Esophagus squamous epithelium (tissue), 5 donors: ENCODE data around the gene FRG2C. TPM values are rescaled to one million over a fixed set of nuclear protein-coding genes. Genes with fewer than 3 reads are reported as not detected.
A peak's percentile ranks its signal among the peaks of the same experiment; 100 is the strongest.
"Not testable (repeated sequence)": the region's sequence is repeated elsewhere in the genome, so short reads cannot be mapped to it uniquely, and the experiment has no call there.

ENCODE experiments used
- DNase-seq: peaks from one replicate; lab custom pipeline; 2025; lab: John Stamatoyannopoulos, UW
- H3K27ac ChIP-seq, 4 donors: fragments of 200-600 bp; sonication (generic); one replicate each; pipeline ENCODE4 v1.5.1; 2016 to 2019; ENCODE audit warnings: mild to moderate bottlenecking in 1 of 4
- H3K27me3 ChIP-seq, 4 donors: fragments of 200-600 bp; sonication (generic); 1 replicate in 3 of 4; 2 replicates in 1 of 4; pipeline versions ENCODE4 v1.5.1 to v1.6.0; 2017 to 2021; ENCODE audit warnings: antibody characterized with exemption in 1 of 4
- H3K36me3 ChIP-seq, 3 donors: fragments of 200-600 bp; sonication (generic); one replicate each; pipeline ENCODE4 v1.5.1; 2016 to 2019
- H3K4me1 ChIP-seq, 3 donors: fragments of 200-600 bp; sonication (generic); one replicate each; pipeline ENCODE4 v1.5.1; 2017 to 2019
- H3K4me3 ChIP-seq, 4 donors: fragments of 200-600 bp; sonication (generic); 1 replicate in 3 of 4; 2 replicates in 1 of 4; pipeline ENCODE4 v1.5.1; 2016 to 2019; ENCODE audit warnings: mild to moderate bottlenecking in 2 of 4, moderate library complexity in 1 of 4
- H3K9me3 ChIP-seq, 3 donors: fragments of 200-600 bp; sonication (generic); one replicate each; pipeline ENCODE4 v1.5.1; 2016 to 2019
- POLR2A ChIP-seq, 4 donors: fragments of 450-650 bp; IDR thresholded peaks; one replicate each; pipeline ENCODE4 v1.6.1; 2017; ENCODE audit warnings: antibody characterized with exemption in 4 of 4, mild to moderate bottlenecking in 4 of 4, moderate library complexity in 3 of 4
- WGBS, 2 donors: methylation state at CpG; one replicate each; pipeline ENCODE4 v1.1.5; 2018; 5-methylcytosine and 5-hydroxymethylcytosine counted together
- intact Hi-C: fragments of 100-400 bp; cut with DNase I; formaldehyde crosslinking; loops from one replicate; pipeline ENCODE4 v1.15.0; 2022
- total RNA-seq, 4 donors: library from RNA; depleted of rRNA; stranded (reverse); fragments of >200 nt; gene quantifications; one replicate each; pipeline ENCODE4 v1.1.0, GENCODE V29; 2016
- TF ChIP-seq, protein P1 (sequence below), 6 experiments: fragments of 450-650 bp in 4 of 6; fragments of 200-600 bp in 2 of 6; sonication (generic) in 2 of 6; IDR thresholded peaks; one replicate each; pipeline ENCODE4 v1.5.1; 2016 to 2019; ENCODE audit warnings: antibody characterized with exemption in 6 of 6, mild to moderate bottlenecking in 4 of 6, moderate library complexity in 4 of 6
- donor health status: DM: yes; HTN: yes; CAD: no.

FRG2C gene
- total RNA-seq, 4 donors from 2014 or later = not detected

DNA sequence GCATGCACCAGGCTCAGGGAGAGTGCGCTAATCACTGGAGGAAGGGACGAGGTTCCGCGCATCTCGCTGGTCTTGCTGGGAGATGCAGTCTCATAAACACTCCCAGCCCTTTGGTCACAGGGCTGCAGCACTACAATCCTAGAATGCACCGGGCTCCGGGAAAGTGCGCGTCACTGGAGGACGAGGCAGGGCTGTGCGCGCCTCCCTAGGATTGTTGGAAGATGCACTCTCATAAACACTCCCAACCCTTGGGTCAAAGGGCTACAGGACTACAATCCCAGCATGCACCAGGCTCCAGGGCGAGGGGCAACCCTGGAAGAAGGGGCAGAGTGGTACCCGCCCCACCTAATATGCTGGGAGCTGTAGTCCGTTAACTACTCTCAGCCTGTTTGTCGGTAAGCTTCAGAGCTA is 23.0 kb upstream of the FRG2C start:
- Histone ChIP-seq H3K4me3 (peak overlapping the region; percentile 36 to 63 (median 46)), H3K27ac (peak overlapping the region; percentile 47 to 68 (median 53))
- peak in 1 of 4 donors; percentile 10 for TF ChIP-seq POLR2A (IDR thresholded peaks at IDR 0.05)
- H3K9me3 ChIP-seq, H3K36me3 ChIP-seq, H3K27me3 ChIP-seq, H3K4me1 ChIP-seq, intact Hi-C loops, DNase-seq: not testable (repeated sequence)
- 17 to 24% methylated on average over 9 to 14 of the region's 16 CpGs for WGBS, 2 donors

DNA sequence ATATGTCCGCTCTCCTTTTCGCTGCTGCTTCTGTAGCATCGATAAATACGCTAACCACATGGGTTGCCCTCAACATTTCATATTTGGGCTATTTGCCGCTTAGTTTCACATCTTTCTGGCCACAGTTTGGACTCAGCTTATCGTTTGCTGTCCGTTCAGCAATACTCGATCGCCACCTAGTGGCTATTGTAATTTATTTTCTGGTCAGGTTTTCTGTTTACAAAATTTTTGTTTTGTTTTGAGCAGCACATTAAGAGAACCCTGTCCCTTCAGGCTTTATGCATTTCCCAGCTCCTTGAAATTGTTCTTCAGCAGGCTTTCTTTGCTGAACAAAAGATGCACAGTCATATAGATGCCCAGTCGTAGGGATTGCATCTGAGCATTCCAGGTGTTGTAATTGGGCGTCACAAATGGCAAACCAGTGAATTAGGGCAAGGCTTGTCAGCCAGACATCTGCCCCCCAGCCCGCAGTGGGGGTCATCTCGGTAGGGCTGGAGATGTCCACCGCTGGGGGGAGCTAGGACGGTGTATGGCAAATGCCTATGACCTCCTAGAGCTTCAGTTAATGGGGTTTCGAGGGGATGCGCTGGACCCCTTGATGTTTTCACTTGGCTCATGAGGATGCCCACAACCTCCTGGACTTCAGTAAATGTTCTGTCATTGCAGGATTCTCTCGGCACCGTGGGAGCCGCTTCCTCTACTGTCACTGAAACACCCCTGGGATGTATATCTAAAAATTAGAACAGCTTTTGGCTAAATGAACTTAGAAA is 20.9 kb upstream of the FRG2C start:
- H3K4me3 ChIP-seq = peak overlapping the region in 2 of 4 donors; percentile 11 to 28
- H3K9me3 ChIP-seq, H3K27me3 ChIP-seq, H3K27ac ChIP-seq, H3K4me1 ChIP-seq, DNase-seq, intact Hi-C loops, H3K36me3 ChIP-seq: not testable (repeated sequence)
- WGBS, 2 donors = 22 to 23% methylated on average over 18 to 20 of the region's 20 CpGs
- TF ChIP-seq, protein P1, sequence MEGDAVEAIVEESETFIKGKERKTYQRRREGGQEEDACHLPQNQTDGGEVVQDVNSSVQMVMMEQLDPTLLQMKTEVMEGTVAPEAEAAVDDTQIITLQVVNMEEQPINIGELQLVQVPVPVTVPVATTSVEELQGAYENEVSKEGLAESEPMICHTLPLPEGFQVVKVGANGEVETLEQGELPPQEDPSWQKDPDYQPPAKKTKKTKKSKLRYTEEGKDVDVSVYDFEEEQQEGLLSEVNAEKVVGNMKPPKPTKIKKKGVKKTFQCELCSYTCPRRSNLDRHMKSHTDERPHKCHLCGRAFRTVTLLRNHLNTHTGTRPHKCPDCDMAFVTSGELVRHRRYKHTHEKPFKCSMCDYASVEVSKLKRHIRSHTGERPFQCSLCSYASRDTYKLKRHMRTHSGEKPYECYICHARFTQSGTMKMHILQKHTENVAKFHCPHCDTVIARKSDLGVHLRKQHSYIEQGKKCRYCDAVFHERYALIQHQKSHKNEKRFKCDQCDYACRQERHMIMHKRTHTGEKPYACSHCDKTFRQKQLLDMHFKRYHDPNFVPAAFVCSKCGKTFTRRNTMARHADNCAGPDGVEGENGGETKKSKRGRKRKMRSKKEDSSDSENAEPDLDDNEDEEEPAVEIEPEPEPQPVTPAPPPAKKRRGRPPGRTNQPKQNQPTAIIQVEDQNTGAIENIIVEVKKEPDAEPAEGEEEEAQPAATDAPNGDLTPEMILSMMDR (IDR thresholded peaks at IDR 0.05) = peak in 5 of 6 experiments; percentile 24 to 66 (median 42)

- H3K27ac ChIP-seq, H3K27me3 ChIP-seq, intact Hi-C loops, H3K4me3 ChIP-seq, DNase-seq, H3K4me1 ChIP-seq, H3K36me3 ChIP-seq, H3K9me3 ChIP-seq: not testable (repeated sequence)
- WGBS, 2 donors = 51 to 52% methylated on average over 4 of the region's 4 CpGs
Measured at GRCh38 chr3:75645548-75645947, 18.6 kb upstream of the FRG2C start.

GRCh38 chr3:75650191-75650590 is 13.9 kb upstream of the FRG2C start:
- intact Hi-C loops = no loop called here
- no peak for DNase-seq
- Histone ChIP-seq H3K4me3 (no peak overlapping the region), H3K9me3 (peaks cover 0 to 4% (median 4%) of the 10 kb centered on the region in 3 donors), H3K36me3 (no peaks in the 10 kb centered on the region), H3K27me3 (peaks cover 0 to 6% (median 0%) of the 10 kb centered on the region in 4 donors), H3K27ac (no peak overlapping the region), H3K4me1 (no peaks in the 10 kb centered on the region)
- WGBS, 2 donors = 70% methylated on average over 9 of the region's 9 CpGs
- TF ChIP-seq, protein P1 (IDR thresholded peaks at IDR 0.05) = no peak
- no peak for TF ChIP-seq POLR2A (IDR thresholded peaks at IDR 0.05)

DNA sequence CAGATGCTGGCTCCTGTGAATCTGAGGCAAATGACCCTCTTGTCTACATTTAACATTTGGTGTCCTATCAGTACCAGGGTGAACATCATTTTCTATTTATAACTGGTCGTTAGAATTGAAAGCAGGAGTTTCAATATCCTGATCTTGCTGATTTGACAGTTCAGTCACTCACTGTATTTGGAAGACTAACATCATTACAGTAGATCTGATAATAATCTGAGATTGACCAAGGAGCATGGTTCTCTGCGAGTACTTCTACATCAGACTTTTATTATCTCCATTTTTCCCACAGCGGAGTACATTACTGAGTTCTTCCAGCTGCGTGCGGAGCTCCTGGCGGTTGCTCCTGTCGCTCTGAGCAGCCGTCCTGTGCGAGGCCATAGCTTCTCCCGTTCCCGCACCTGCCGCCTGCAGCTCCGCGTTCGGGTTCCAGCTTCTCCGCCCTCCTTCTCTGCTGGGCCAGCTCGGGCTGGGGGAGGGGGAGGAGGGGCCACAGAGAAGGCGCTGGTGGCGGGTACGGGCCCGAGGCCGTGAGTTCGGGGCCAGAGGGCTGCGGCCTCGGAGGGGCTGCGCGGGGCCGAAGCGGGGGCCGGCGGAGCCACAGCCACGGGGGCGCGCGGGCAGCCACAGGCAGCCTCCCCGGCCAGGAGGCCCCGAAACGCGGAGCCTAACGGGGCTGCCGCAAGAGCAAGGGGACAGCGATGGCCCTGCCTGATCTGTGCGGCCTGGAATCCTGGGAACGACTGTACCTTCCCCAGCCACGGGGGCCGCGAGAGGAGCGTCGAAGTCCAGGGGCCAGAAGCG is 8.8 kb upstream of the FRG2C start:
- Histone ChIP-seq H3K4me3 (peak overlapping the region in 1 of 4 donors; percentile 6), H3K9me3 (peaks cover 0 to 18% (median 6%) of the 10 kb centered on the region in 3 donors), H3K27me3 (peaks cover 0 to 54% (median 4%) of the 10 kb centered on the region in 4 donors)
- DNase-seq, H3K27ac ChIP-seq, H3K36me3 ChIP-seq, intact Hi-C loops, H3K4me1 ChIP-seq: not testable (repeated sequence)
- WGBS, 2 donors = 39 to 41% methylated on average over 11 to 22 of the region's 50 CpGs

GRCh38 chr3:75655956-75656355 is 8.2 kb upstream of the FRG2C start:
- H3K36me3 ChIP-seq, intact Hi-C loops, H3K27ac ChIP-seq, H3K4me1 ChIP-seq, DNase-seq: not testable (repeated sequence)
- H3K27me3 ChIP-seq = peaks cover 0 to 61% (median 4%) of the 10 kb centered on the region in 4 donors
- WGBS, 2 donors = 44 to 47% methylated on average over 7 of the region's 7 CpGs
- H3K4me3 ChIP-seq = peak overlapping the region in 1 of 4 donors; percentile 6
- H3K9me3 ChIP-seq = peaks cover 0 to 18% (median 6%) of the 10 kb centered on the region in 3 donors

DNA sequence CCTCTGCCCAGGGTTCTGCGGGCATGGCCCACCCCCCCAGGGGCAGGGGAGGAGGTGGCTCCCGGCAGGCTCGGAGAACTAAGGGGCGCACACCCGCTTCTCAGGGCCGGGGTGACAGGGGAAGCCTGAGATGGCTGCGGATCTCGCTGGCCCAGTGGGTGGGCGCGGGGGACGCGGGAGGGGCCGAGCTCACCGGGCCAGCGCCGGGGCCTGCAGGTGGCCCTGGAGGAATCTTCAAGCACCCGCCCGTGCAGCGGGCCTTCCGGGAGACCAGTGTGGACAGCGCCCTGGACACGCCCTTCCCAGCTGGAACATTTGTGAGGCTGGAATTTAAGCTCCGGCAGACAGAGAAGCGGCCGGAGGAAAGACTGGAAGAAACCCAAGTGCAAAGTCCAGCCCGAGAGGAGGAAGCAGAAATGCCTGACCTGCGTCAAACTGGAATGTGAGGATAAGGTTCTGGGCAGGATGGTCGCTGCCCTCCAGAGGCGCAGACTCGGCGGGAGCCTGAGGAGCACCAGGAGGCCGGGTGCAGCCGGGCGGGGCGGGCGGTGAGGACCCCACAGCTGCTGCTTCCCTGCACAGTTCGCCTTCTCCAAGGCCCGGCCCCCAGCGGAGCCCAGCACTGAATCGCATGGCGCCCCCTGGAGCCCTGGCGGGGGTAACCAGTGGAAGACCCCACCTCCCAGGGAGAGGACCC is 5.6 kb upstream of the FRG2C start:
- DNase-seq, H3K4me1 ChIP-seq, H3K27ac ChIP-seq, intact Hi-C loops, H3K36me3 ChIP-seq: not testable (repeated sequence)
- H3K9me3 ChIP-seq = peaks cover 0 to 23% (median 6%) of the 10 kb centered on the region in 3 donors
- H3K27me3 ChIP-seq = peaks cover 0 to 76% (median 4%) of the 10 kb centered on the region in 4 donors
- peak overlapping the region in 3 of 4 donors; percentile 29 to 43 (median 34) for H3K4me3 ChIP-seq
- 7 to 12% methylated on average over 16 to 19 of the region's 42 CpGs for WGBS, 2 donors

DNA sequence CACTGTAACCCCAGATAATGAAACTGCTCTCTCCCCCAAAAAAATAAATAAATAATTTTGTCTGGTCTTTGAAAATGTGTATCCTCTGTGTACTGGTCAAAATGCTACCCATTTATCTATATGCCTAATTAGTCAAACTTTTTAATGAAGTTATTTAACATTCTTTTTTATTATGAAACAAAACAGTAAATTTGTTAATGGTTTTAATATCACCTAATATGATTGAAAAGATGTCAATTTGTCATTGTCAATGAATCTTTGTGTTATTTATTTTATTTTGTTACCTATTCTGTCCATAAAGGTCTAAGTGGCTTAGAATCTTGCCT is 5.1 kb upstream of the FRG2C start:
- Histone ChIP-seq H3K27me3 (peaks cover 0 to 76% (median 4%) of the 10 kb centered on the region in 4 donors), H3K4me3 (peak overlapping the region in 3 of 4 donors; percentile 29 to 43 (median 34)), H3K9me3 (peaks cover 0 to 24% (median 6%) of the 10 kb centered on the region in 3 donors)
- H3K36me3 ChIP-seq, DNase-seq, H3K4me1 ChIP-seq, H3K27ac ChIP-seq, intact Hi-C loops: not testable (repeated sequence)

DNA sequence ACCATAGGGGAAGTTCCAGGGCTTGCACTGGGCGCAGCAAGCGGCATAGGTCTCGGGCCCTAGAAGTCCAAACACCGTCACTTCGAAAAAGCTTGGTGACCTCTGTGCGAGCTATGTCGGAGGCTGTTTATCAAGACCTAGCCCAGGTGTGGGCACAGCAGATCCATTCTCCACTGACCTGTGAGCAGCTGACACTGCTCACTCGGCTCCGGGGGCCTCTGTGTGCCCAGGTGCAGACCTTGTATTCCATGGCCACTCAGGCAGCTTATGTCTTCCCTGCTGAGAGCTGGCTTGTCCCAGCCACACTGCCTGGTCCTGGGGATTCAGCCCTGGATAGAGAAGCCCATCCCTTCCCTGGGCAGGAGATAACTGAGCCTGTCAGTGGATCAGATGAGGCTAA is 1.5 kb downstream of the FRG2C start:
- peaks cover 0 to 68% (median 0%) of the 10 kb centered on the region in 4 donors for H3K27me3 ChIP-seq

More for the DNA sequence above, 1.5 kb downstream of the FRG2C start:
- Histone ChIP-seq H3K4me1 (peaks cover 0 to 23% (median 4%) of the 10 kb centered on the region in 3 donors), H3K9me3 (peaks cover 0 to 34% (median 3%) of the 10 kb centered on the region in 3 donors)
- DNase-seq, H3K4me3 ChIP-seq, intact Hi-C loops, H3K27ac ChIP-seq, H3K36me3 ChIP-seq: not testable (repeated sequence)
- WGBS, 2 donors = 67 to 81% methylated on average over 9 of the region's 9 CpGs
